ENCODE data around the gene CRLF1. TPM values are rescaled to one million over a fixed set of nuclear protein-coding genes. Genes with fewer than 3 reads are reported as not detected.

CRLF1 gene
- total and polyA plus RNA-seq, 2 experiments from 2014 or later: 0.69 to 0.89 TPM

DNA sequence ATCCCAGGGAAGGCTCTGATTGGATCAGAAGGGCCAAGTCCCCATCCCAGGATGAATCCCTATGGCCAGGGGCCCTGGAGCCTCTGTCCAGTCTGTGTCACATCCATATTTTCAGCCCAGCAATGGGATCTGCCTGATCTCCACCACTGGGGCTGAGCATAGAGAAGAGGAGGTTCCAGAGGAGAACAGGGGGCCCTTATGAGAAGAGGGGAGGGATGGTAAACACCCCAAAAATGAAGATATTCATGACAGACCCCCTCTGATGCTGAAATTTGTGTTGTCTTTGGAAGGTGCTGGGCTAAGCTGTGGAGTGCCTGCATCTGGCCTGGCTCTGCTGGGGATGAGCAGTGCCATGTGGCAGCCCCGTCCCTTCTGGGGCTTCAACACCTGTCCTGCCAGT lies 44.7 kb upstream of the CRLF1 start:
- Histone ChIP-seq H3K27ac (no peak overlapping the region), H3K4me1 (ENCODE audit: low read depth) (peaks cover 27% of the 10 kb centered on the region), H3K4me3 (no peak overlapping the region), H3K27me3 (no peaks in the 10 kb centered on the region), H3K36me3 (no peaks in the 10 kb centered on the region), H3K9me3 (ENCODE audit: low read depth) (no peaks in the 10 kb centered on the region)
- no peak for TF ChIP-seq CTCF (IDR thresholded peaks at IDR 0.05; ENCODE audit: low read depth, low read length)
- DNase-seq (ENCODE audit: low read depth in 1 of 2, low spot score in 1 of 2): no peak

- no peaks in the 10 kb centered on the region for H3K36me3 ChIP-seq
- no peak overlapping the region for H3K4me3 ChIP-seq
- no peaks in the 10 kb centered on the region for H3K9me3 ChIP-seq (ENCODE audit: low read depth)
- peak in 1 of 2 donors; percentile 69 for DNase-seq (ENCODE audit: low read depth in 1 of 2, low spot score in 1 of 2)
- no peak for TF ChIP-seq CTCF (IDR thresholded peaks at IDR 0.05; ENCODE audit: low read depth, low read length)
- H3K27me3 ChIP-seq: no peaks in the 10 kb centered on the region
- H3K27ac ChIP-seq: peak overlapping the region; percentile 61
- peaks cover 27% of the 10 kb centered on the region for H3K4me1 ChIP-seq (ENCODE audit: low read depth)
Measured at GRCh38 chr19:18650468-18651041, 44.0 kb upstream of the CRLF1 start.

- Histone ChIP-seq H3K36me3 (no peaks in the 10 kb centered on the region), H3K27me3 (no peaks in the 10 kb centered on the region), H3K4me1 (ENCODE audit: low read depth) (peaks cover 27% of the 10 kb centered on the region), H3K4me3 (no peak overlapping the region), H3K27ac (peak overlapping the region; percentile 61), H3K9me3 (ENCODE audit: low read depth) (no peaks in the 10 kb centered on the region)
- no peak for TF ChIP-seq CTCF (IDR thresholded peaks at IDR 0.05; ENCODE audit: low read depth, low read length)
- DNase-seq (ENCODE audit: low read depth in 1 of 2, low spot score in 1 of 2): peak in 1 of 2 donors; percentile 68
Measured at GRCh38 chr19:18650021-18650390, 43.4 kb upstream of the CRLF1 start.

- no peak for TF ChIP-seq CTCF (IDR thresholded peaks at IDR 0.05; ENCODE audit: low read depth, low read length)
- peak overlapping the region; percentile 61 for H3K27ac ChIP-seq
- no peaks in the 10 kb centered on the region for H3K9me3 ChIP-seq (ENCODE audit: low read depth)
- no peaks in the 10 kb centered on the region for H3K27me3 ChIP-seq
- DNase-seq (ENCODE audit: low read depth in 1 of 2, low spot score in 1 of 2): peak; percentile 53 to 55
- H3K36me3 ChIP-seq: no peaks in the 10 kb centered on the region
- H3K4me3 ChIP-seq: no peak overlapping the region
- H3K4me1 ChIP-seq (ENCODE audit: low read depth): peaks cover 27% of the 10 kb centered on the region
Measured at GRCh38 chr19:18649371-18650020, 42.9 kb upstream of the CRLF1 start.

DNA sequence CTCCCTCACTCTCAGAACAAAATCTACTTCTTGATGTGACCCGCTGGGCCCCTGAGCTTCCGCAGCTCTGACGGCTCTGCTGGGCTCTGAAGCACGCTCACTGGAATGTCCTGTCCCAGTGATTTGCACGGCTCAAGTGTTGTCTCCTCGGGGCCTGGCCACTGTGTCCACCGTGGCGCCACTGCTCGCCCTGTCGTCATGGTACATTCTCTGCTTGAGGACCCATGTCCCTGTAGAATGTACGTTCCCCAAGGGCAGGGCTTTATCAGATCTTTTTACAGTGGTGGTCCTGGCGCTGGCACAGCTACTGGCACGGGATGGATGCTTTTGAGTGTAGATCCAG lies 42.3 kb upstream of the CRLF1 start:
- peak in 1 of 2 donors; percentile 16 for DNase-seq (ENCODE audit: low read depth in 1 of 2, low spot score in 1 of 2)
- Histone ChIP-seq H3K9me3 (ENCODE audit: low read depth) (no peaks in the 10 kb centered on the region), H3K27me3 (no peaks in the 10 kb centered on the region), H3K4me3 (no peak overlapping the region), H3K4me1 (ENCODE audit: low read depth) (peaks cover 27% of the 10 kb centered on the region), H3K36me3 (no peaks in the 10 kb centered on the region), H3K27ac (no peak overlapping the region)
- no peak for TF ChIP-seq CTCF (IDR thresholded peaks at IDR 0.05; ENCODE audit: low read depth, low read length)

Data from cardiac muscle cell (in vitro differentiated cells and primary cell).